Renal pelvis (tissue), 4 donors: ENCODE measurements around the gene EPB41L5. TPM values are rescaled to one million over a fixed set of nuclear protein-coding genes. Genes with fewer than 3 reads are reported as not detected.

Experiments used
- DNase-seq: peaks from one replicate; pipeline ENCODE4 v3.0.0-alpha.2; 2013
- polyA plus RNA-seq, 3 donors: library from polyadenylated mRNA; unstranded; fragments of 120-200 nt; gene quantifications; one replicate each; pipeline ENCODE4 v1.2.1, GENCODE V29; 2013; ENCODE audit not compliant: insufficient read length in 3 of 3

Gene EPB41L5
- polyA plus RNA-seq, 3 donors: 83.0 to 108 (median 88.1) TPM

DNA sequence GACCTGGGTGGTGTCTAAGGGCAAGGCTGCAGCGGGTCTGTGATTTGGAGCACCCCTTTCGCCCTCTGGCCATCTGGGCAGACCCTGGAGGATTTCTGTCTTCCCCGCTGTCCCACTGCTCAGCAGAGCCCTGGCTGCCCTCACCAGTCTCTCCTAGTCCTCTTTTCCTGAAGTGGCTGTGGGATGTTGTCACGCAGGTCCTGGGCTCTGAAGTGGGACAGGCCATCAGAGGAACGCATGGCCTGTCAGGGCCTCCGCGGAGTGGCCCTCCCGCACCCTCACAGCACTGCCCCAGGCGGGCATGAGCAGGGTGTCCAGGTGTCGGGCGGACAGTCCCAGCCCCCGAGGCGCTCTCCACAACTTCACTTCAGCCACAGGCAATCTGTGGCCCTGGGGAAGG, 211.4 kb downstream of the EPB41L5 start:
- DNase-seq: no peak

DNA sequence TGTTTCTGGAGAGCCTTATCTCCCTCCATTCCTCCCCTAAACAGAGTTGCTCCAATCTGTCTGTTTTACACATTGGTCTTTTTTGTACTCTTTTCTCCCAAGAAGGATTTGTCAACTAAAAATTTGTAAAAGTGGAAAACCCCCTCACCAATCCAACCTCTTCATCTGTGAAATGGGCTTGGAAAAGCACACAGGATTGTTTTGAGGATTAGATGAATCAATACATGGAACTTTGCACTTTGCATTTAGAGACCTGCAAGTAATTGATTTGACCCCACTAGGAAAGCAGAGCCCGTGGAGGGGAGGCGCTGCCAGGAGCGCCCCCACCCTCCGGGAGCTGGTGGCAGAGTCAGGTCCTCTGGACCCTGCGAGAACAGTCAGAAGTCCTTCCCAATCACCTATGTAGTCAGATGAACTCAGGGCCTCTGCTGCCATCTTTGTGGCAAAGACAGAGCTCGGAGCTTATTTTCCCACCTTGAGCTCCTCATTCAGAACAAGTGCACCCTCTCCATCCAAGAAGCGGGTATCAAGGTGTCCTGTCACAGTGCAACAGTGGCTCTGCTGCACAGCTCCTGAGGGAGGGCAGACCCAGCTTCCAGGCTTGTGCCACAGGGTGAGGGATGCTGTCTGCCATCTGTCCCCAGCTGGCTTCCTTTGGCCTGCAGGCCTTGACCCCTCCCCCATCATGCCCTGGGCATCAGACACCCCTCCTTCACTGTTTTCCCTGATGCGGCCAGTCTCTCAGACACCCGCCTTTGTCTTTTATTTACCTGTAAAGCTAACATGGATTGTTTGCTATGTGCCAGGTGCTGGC, 212.1 kb downstream of the EPB41L5 start:
- DNase-seq: no peak

DNA sequence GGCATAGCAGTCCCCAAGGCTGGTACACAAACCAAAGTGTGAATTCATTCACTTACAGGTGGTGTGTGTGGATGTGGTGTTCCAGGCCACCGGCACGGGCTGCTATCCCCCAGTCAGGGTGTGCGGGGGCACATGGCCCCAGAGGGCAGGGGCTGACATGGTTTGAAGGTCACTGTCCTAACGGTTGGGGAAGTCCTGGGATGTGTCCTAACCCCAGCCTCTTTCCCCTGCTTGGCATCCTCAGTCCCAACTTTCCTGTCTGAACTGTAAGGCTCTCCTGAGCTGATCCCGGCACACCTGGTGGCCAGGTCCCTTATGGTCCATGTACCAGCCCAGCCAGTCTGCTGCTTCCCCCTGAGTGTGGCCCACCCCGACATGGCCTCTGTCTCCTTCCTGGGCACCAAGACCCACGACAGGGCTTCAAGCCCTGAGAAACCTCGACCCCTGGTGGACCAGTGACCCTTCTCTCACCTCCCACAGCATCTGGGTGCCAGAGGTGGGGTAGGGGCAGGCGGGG, 212.7 kb downstream of the EPB41L5 start:
- DNase-seq: no peak

DNA sequence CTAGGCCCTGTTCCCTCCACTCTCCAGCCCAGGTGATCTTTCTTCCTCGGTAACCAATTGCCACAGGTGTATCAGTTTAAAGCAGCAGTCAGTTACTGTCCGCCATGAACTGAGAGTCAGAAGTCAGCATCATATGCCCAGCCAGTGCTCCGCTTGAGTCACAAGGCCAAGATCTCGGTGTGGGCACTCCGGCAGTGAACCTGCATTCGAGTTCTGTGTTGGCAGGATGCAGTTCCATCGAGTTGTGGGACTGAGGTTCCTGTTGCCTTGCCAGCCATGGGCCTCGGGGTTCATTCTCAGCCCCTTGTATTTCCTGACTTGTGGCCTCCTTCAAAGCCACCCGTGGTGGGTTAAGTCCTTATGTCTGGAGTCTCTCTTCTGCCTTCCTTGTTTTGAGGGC, 213.4 kb downstream of the EPB41L5 start:
- no peak for DNase-seq

DNA sequence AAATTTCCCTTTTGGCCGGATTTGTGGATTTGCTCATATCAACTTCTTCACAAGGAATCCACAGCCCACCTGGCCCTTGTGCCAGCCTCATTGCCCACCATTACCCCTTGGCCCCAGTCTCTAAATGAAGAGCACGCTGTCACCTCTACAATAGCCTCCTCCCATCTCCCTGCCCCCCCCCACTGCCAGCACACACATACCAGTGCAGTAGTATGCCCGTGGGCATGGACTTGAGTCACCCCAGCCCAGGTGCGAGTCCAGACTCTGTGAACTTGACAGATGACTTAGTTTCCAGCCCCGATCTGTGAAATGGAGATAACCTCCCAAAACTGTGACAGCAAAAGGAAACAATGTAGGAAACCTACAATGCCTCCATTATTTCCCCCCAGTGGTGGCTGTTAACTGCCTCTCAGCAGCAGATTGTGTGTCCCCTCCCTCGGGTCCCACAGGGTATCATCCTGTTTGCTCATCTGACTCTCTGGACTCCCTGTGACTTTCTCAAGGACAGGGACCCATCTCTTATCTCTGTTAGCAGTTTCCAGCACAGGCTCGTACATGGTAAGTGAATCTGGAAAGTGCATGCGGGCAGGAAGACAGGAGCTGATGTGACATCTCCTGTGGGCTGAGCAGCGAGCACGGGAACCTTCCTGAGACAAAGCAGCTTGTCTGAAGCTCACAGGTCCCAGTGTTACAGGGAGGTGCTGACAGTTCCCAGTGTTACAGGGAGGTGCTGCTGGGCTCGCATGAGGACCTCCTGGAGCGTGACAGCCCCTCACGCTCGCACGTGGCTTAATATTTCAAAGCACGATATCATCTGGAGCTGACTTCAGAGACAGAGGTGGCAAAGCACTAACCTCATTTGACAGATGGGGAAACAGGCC, 214.5 kb downstream of the EPB41L5 start:
- no peak for DNase-seq

DNA sequence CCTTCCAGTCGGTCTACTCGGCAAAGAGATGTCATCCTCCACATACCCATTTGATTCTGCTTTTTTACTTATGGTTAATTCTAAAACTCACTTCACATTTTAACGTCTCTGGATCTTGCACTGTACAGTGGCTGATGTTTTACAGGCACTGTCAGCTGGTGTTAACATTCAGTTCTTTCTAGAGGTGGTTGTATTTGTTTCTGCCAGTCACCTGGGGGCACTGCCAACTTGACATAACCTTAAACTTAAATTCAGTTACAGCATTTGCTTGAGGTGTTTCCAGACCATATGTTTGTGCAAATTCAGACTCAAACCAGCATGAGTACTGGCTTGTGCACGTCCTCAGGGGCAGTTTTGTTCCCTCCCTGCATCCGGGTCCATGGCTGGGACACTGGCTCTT, 215.6 kb downstream of the EPB41L5 start:
- no peak for DNase-seq

Other genes starting within 250 kb of the EPB41L5 start
- gene TMEM185B, start 210.3 kb downstream of the EPB41L5 start, polyA plus RNA-seq: 10 to 100 TPM; 25.0 to 27.3 (median 25.9) TPM
- 10 to 100 TPM; 67.3 to 82.4 (median 78.0) TPM for gene RALB, start 239.8 kb downstream of the EPB41L5 start, polyA plus RNA-seq